IMR-90 (cell line): Measurements from ENCODE around the gene PGRMC1.

ENCODE experiments used
- BHLHE40 ChIP-seq: fragments of 150-350 bp; IDR thresholded peaks from 2 replicates; pipeline ENCODE4 v1.6.1; 2016; ENCODE audit warnings: mild to moderate bottlenecking, low read depth, low read length
- CEBPB ChIP-seq: IDR thresholded peaks from 2 replicates; pipeline ENCODE4 v1.6.1; 2012; ENCODE audit warnings: low read depth, low read length, improper control_type of control experiment
- FOS ChIP-seq: fragments of 150-350 bp; IDR thresholded peaks from 2 replicates; pipeline ENCODE4 v1.6.1; 2016; ENCODE audit warnings: low read depth, low read length
- MAFK ChIP-seq: IDR thresholded peaks from 2 replicates; pipeline ENCODE4 v1.6.1; 2012; ENCODE audit warnings: low read depth, low read length, improper control_type of control experiment
- MXI1 ChIP-seq: IDR thresholded peaks from 2 replicates; pipeline ENCODE4 v1.6.1; 2012; ENCODE audit warnings: low read depth, mild to moderate bottlenecking, low read length, moderate library complexity, borderline replicate concordance
- POLR2A ChIP-seq: IDR thresholded peaks from 2 replicates; pipeline ENCODE4 v1.6.1; 2012; ENCODE audit warnings: mild to moderate bottlenecking, low read depth, low read length
- RAD21 ChIP-seq: IDR thresholded peaks from 2 replicates; pipeline ENCODE4 v1.6.1; 2012; ENCODE audit warnings: low read length, improper control_type of control experiment
- TF ChIP-seq, protein P1 (sequence below): conservative IDR thresholded peaks from 2 replicates; pipeline ENCODE4 v1.5.1; 2012; ENCODE audit warnings: mild to moderate bottlenecking, low read depth, low read length, improper control_type of control experiment
- TF ChIP-seq, protein P2 (sequence below): fragments of 150-350 bp; IDR thresholded peaks from 2 replicates; pipeline ENCODE4 v1.6.1; 2017; ENCODE audit warnings: mild to moderate bottlenecking, antibody characterized with exemption, low read length, low read depth
- TF ChIP-seq, protein P3 (sequence below): fragments of 150-350 bp; IDR thresholded peaks from 2 replicates; pipeline ENCODE4 v1.6.1; 2016; ENCODE audit warnings: low read depth, mild to moderate bottlenecking, low read length, moderate library complexity, borderline replicate concordance

DNA sequence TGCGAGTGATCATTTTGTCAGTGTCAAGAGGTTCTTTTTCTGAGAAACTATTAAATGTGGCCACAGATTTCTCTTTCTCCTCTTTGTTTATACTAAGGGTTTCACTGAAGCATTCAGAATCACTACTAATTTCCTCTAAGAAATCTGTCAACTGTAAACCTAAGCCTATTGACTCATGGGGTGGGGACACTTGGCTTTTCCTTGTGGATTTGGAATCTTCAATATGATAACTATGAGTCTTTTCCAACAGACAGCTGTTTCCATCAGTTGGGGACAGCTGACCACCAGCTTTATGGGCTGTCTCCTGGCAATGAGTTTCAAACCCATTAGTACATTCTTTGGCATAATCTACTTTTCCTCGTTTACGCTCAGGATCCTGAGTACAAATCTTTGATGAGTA, 13.8 kb downstream of the PGRMC1 start:
- TF ChIP-seq, protein P1, sequence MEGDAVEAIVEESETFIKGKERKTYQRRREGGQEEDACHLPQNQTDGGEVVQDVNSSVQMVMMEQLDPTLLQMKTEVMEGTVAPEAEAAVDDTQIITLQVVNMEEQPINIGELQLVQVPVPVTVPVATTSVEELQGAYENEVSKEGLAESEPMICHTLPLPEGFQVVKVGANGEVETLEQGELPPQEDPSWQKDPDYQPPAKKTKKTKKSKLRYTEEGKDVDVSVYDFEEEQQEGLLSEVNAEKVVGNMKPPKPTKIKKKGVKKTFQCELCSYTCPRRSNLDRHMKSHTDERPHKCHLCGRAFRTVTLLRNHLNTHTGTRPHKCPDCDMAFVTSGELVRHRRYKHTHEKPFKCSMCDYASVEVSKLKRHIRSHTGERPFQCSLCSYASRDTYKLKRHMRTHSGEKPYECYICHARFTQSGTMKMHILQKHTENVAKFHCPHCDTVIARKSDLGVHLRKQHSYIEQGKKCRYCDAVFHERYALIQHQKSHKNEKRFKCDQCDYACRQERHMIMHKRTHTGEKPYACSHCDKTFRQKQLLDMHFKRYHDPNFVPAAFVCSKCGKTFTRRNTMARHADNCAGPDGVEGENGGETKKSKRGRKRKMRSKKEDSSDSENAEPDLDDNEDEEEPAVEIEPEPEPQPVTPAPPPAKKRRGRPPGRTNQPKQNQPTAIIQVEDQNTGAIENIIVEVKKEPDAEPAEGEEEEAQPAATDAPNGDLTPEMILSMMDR: no peak
- no peak for TF ChIP-seq CEBPB
- TF ChIP-seq POLR2A: no peak
- TF ChIP-seq, protein P2, sequence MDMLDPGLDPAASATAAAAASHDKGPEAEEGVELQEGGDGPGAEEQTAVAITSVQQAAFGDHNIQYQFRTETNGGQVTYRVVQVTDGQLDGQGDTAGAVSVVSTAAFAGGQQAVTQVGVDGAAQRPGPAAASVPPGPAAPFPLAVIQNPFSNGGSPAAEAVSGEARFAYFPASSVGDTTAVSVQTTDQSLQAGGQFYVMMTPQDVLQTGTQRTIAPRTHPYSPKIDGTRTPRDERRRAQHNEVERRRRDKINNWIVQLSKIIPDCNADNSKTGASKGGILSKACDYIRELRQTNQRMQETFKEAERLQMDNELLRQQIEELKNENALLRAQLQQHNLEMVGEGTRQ: no peak
- TF ChIP-seq, protein P3, sequence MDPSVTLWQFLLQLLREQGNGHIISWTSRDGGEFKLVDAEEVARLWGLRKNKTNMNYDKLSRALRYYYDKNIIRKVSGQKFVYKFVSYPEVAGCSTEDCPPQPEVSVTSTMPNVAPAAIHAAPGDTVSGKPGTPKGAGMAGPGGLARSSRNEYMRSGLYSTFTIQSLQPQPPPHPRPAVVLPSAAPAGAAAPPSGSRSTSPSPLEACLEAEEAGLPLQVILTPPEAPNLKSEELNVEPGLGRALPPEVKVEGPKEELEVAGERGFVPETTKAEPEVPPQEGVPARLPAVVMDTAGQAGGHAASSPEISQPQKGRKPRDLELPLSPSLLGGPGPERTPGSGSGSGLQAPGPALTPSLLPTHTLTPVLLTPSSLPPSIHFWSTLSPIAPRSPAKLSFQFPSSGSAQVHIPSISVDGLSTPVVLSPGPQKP: no peak
- no peak for TF ChIP-seq BHLHE40
- no peak for TF ChIP-seq RAD21
- no peak for TF ChIP-seq MAFK
- no peak for TF ChIP-seq FOS
- TF ChIP-seq MXI1: no peak
